ENCODE measurements around the gene KIF15. TPM values are rescaled to one million over a fixed set of nuclear protein-coding genes. Genes with fewer than 3 reads are reported as not detected.

The KIF15 gene
- polyA plus RNA-seq, 1 donor (not counting 4 experiments of a cell fraction or from before 2014, with no cell fraction given), result 2.8 TPM

- Histone ChIP-seq H3K4me3 (ENCODE audit: control insufficient read depth in 2 of 3, extremely low read depth in 1 of 3, insufficient read depth in 2 of 3, low read depth in 1 of 3, low read length in 3 of 3) (peak overlapping the region in 2 of 3 experiments; percentile 30 to 38), H3K4me1 (ENCODE audit: control insufficient read depth, extremely low read depth, insufficient read depth, low read length) (peaks cover 51% of the 10 kb centered on the region), H3K4me2 (ENCODE audit: control insufficient read depth, extremely low read depth, insufficient read depth, low read depth, low read length) (peak overlapping the region; percentile 79), H2AFZ (ENCODE audit: control insufficient read depth, low read length) (peak overlapping the region; percentile 72), H4K20me1 (ENCODE audit: control insufficient read depth, extremely low read depth, insufficient read depth, low read length) (no peaks in the 10 kb centered on the region), H3K9me3 (ENCODE audit: control insufficient read depth, low read depth, low read length) (no peaks in the 10 kb centered on the region), H3K27me3 (ENCODE audit: control insufficient read depth, extremely low read depth, insufficient read depth, low read length) (no peaks in the 10 kb centered on the region), H3K27ac (ENCODE audit: control insufficient read depth, insufficient read depth, low read length) (peak overlapping the region; percentile 98), H3K79me2 (ENCODE audit: control insufficient read depth, insufficient read depth, low read length) (no peaks in the 10 kb centered on the region), H3K9ac (ENCODE audit: control insufficient read depth, extremely low read depth, insufficient read depth, low read length) (peak overlapping the region; percentile 82), H3K36me3 (ENCODE audit: control insufficient read depth in 2 of 2, extremely low read depth in 1 of 2, insufficient read depth in 2 of 2, low read length in 2 of 2) (no peaks in the 10 kb centered on the region), H3K9me1 (ENCODE audit: control insufficient read depth, extremely low read depth, insufficient read depth, low read length) (no peaks in the 10 kb centered on the region)
- dilution Hi-C loops (cut with MboI; ENCODE audit: extremely low pct_ligation_motif_present, low sequenced_read_pairs), result no loop called here
- FAIRE-seq (peak; percentile 92), DNase-seq (ENCODE audit: low read depth, low spot score) (peak; percentile 91)
- TF ChIP-seq CTCF (optimal IDR thresholded peaks at IDR 0.05 in 1 of 3, IDR thresholded peaks at IDR 0.05 in 1 of 3, conservative IDR thresholded peaks at IDR 0.05 in 1 of 3; ENCODE audit: extremely low read depth in 1 of 3, insufficient read depth in 2 of 3, low read length in 3 of 3), result peak; percentile 20 to 52 (median 29)
- TF ChIP-seq EZH2 (IDR thresholded peaks at IDR 0.05; ENCODE audit: low read length), result no peak
Measured at GRCh38 chr3:44883213-44883955, 121.8 kb downstream of the KIF15 start.

- Histone ChIP-seq H3K9me1 (ENCODE audit: control insufficient read depth, extremely low read depth, insufficient read depth, low read length) (no peaks in the 10 kb centered on the region), H3K27me3 (ENCODE audit: control insufficient read depth, extremely low read depth, insufficient read depth, low read length) (no peaks in the 10 kb centered on the region), H3K36me3 (ENCODE audit: control insufficient read depth in 2 of 2, extremely low read depth in 1 of 2, insufficient read depth in 2 of 2, low read length in 2 of 2) (no peaks in the 10 kb centered on the region), H3K4me2 (ENCODE audit: control insufficient read depth, extremely low read depth, insufficient read depth, low read depth, low read length) (peak overlapping the region; percentile 79), H3K9ac (ENCODE audit: control insufficient read depth, extremely low read depth, insufficient read depth, low read length) (peak overlapping the region; percentile 82), H3K79me2 (ENCODE audit: control insufficient read depth, insufficient read depth, low read length) (no peaks in the 10 kb centered on the region), H3K4me3 (ENCODE audit: control insufficient read depth in 2 of 3, extremely low read depth in 1 of 3, insufficient read depth in 2 of 3, low read depth in 1 of 3, low read length in 3 of 3) (peak overlapping the region in 2 of 3 experiments; percentile 30 to 38), H4K20me1 (ENCODE audit: control insufficient read depth, extremely low read depth, insufficient read depth, low read length) (no peaks in the 10 kb centered on the region), H3K27ac (ENCODE audit: control insufficient read depth, insufficient read depth, low read length) (peak overlapping the region; percentile 98), H2AFZ (ENCODE audit: control insufficient read depth, low read length) (peak overlapping the region; percentile 72), H3K4me1 (ENCODE audit: control insufficient read depth, extremely low read depth, insufficient read depth, low read length) (peaks cover 51% of the 10 kb centered on the region), H3K9me3 (ENCODE audit: control insufficient read depth, low read depth, low read length) (no peaks in the 10 kb centered on the region)
- dilution Hi-C loops (cut with MboI; ENCODE audit: extremely low pct_ligation_motif_present, low sequenced_read_pairs), result no loop called here
- FAIRE-seq, result no peak
- TF ChIP-seq EZH2 (IDR thresholded peaks at IDR 0.05; ENCODE audit: low read length) (no peak), CTCF (optimal IDR thresholded peaks at IDR 0.05 in 1 of 3, IDR thresholded peaks at IDR 0.05 in 1 of 3, conservative IDR thresholded peaks at IDR 0.05 in 1 of 3; ENCODE audit: extremely low read depth in 1 of 3, insufficient read depth in 2 of 3, low read length in 3 of 3) (no peak)
- DNase-seq (ENCODE audit: low read depth, low spot score), result peak; percentile 79
Measured at GRCh38 chr3:44883999-44884431, 122.4 kb downstream of the KIF15 start.
